Heart left ventricle (tissue), 16 donors: Measurements from ENCODE around the gene IFNA14. TPM values are rescaled to one million over a fixed set of nuclear protein-coding genes. Genes with fewer than 3 reads are reported as not detected.

Experiments
- ATAC-seq, 4 donors: fragments of 200-7000 bp; cut with Tn5 transposase; one replicate each; pipeline ENCODE4 v1.9.1; 2020 to 2022; ENCODE audit warnings: moderate library complexity in 4 of 4, mild to moderate bottlenecking in 3 of 4, moderate number of reproducible peaks in 1 of 4
- DNase-seq, 5 donors: peaks; one replicate each; pipeline ENCODE4 v3.0.0-alpha.2; 2020
- H3K27ac ChIP-seq, 12 donors: fragments of 200-600 bp; sonication (generic) in 4 of 12; one replicate each; pipeline versions ENCODE4 v1.5.0 to v1.8.0; 2016 to 2022; ENCODE audit warnings: mild to moderate bottlenecking in 2 of 12
- H3K27me3 ChIP-seq, 9 donors: fragments of 200-600 bp; sonication (generic) in 2 of 9; one replicate each; pipeline versions ENCODE4 v1.5.1 to v1.8.0; 2016 to 2022; ENCODE audit warnings: mild to moderate bottlenecking in 3 of 9
- H3K36me3 ChIP-seq, 9 donors: fragments of 200-600 bp; sonication (generic) in 2 of 9; one replicate each; pipeline versions ENCODE4 v1.5.0 to v1.8.0; 2018 to 2022; ENCODE audit warnings: mild to moderate bottlenecking in 2 of 9
- H3K4me1 ChIP-seq, 12 donors: fragments of 200-600 bp; sonication (generic) in 4 of 12; one replicate each; pipeline versions ENCODE4 v1.5.0 to v1.8.0; 2016 to 2022; ENCODE audit warnings: mild to moderate bottlenecking in 3 of 12
- H3K4me3 ChIP-seq, 12 donors: fragments of 200-600 bp; sonication (generic) in 4 of 12; one replicate each; pipeline versions ENCODE4 v1.5.0 to v1.8.0; 2017 to 2022; ENCODE audit warnings: mild to moderate bottlenecking in 9 of 12, moderate library complexity in 4 of 12
- H3K9me3 ChIP-seq, 12 donors: fragments of 200-600 bp; sonication (generic) in 4 of 12; one replicate each; pipeline versions ENCODE4 v1.5.0 to v1.8.0; 2016 to 2022; ENCODE audit warnings: mild to moderate bottlenecking in 1 of 12
- POLR2A ChIP-seq, 2 donors: fragments of 450-650 bp; IDR thresholded peaks; one replicate each; pipeline ENCODE4 v1.6.1; 2017; ENCODE audit warnings: antibody characterized with exemption in 2 of 2, mild to moderate bottlenecking in 2 of 2, moderate library complexity in 2 of 2
- WGBS, 4 donors: extraction: QIAGEN DNeasy Blood & Tissue Kit in 2 of 4; methylation state at CpG; one replicate each; pipeline versions ENCODE4 v1.1.5 to v1.1.7; 2013 to 2018; 5-methylcytosine and 5-hydroxymethylcytosine counted together
- intact Hi-C, 10 donors: fragments of 100-400 bp; cut with DNase I; formaldehyde crosslinking; loops; one replicate each; pipeline versions ENCODE4 v1.11.1 to v1.14.2; 2022
- long read RNA-seq, 3 donors: library from polyadenylated mRNA; unstranded; transcript quantifications; one replicate each; pipeline ENCODE4 v2.0.0, GENCODE V29; 2020 to 2021
- polyA plus RNA-seq, 2 donors: library from polyadenylated mRNA; stranded (reverse); fragments of 200-250 nt; gene quantifications; one replicate each; pipeline ENCODE4 v1.2.3, GENCODE V29; 2013
- total RNA-seq, 9 donors: library from RNA; depleted of rRNA in 2 of 9; stranded (reverse); fragments of >200 nt in 2 of 9; fragmentation: NEBNext Ultra II Directional in 3 of 9; extraction: Animal tissue kit (Norgen Biotek cat#: 25700) in 3 of 9; gene quantifications; one replicate each; pipeline versions ENCODE4 v1.1.0 to v1.2.4, GENCODE V29; 2016 to 2023
- TF ChIP-seq, protein P1 (sequence below), 12 donors: fragments of 200-600 bp; sonication (generic) in 4 of 12; IDR thresholded peaks; one replicate each; pipeline versions ENCODE4 v1.5.0 to v1.8.0; 2018 to 2022; ENCODE audit warnings: antibody characterized with exemption in 12 of 12, mild to moderate bottlenecking in 5 of 12
- donor health status: ischemic (EF 13 %, LVEDD 7.1; RV severe dilation, severe dysfunction).
- donor health status: healthy with polysubstance abuse.
- donor health status: DM: no; HTN: yes; CAD: no.
- donor health status: DM: no; HTN: no; CAD: no.
- donor health status: ischemic (EF 25% LVEDD 6.9; RV normal size, moderate dysfunction).
- donor health status: ischemic (EF 25% LVEDD 5.7; RV mildly dilated, moderate dysfunction).
- donor health status: healthy.
- donor health status: DM: yes; HTN: yes; CAD: no.
- donor health status: ischemic (EF 35%, LVEDD 5.7; RV mildly dilated, moderate dysfunction).
- donor health status: nonischemic (EF 11% LVEDD 7.7; RV severe dilation, severe dysfunction).
- donor health status: DM: yes; HTN: yes; CAD: no.
- donor health status: PGD.
- donor health status: ischemic (EF 29% LVEDD 5.4; RV normal size, mild dysfunction).
- donor health status: nonischemic (EF 23%, LVEDD 6.1; RV moderate dilation, normal function).

The IFNA14 gene
- not detected for total RNA-seq
- polyA plus RNA-seq: not detected
- long read RNA-seq, donor 1: 0 reads
- long read RNA-seq, donor 2: 0 reads
- long read RNA-seq, donor 3: 0 reads

DNA sequence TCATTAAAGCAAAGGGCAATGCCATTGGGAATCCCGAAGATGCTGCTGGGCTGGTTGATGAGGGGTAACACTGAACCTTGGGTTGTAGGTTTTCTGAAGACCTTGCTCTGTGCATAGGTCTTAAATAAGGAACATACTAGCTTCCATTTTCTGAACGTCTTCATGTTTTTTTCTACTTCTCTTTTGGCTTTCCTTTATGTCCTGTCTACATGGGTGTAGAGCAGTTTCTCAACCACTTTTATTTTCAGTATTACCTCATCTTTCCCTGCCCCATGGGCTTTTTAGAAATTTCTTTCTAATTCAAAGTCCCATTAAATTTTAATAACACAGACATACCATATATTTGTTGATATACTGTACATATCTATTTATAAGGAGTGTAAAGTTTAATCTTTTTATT lies at the start of gene IFNA14:
Gene IFNA14 (minus strand): TSS at position 95 of the 400 bp plus-strand sequence. CDS start 70 bp downstream, at position 25.
- Histone ChIP-seq H3K4me3 (no peak within 1 kb of the TSS), H3K9me3 (no peaks in the 10 kb centered on the region), H3K4me1 (peaks cover 0 to 5% (median 0%) of the 10 kb centered on the region in 12 donors), H3K36me3 (no peaks in the 10 kb centered on the region), H3K27me3 (peaks cover 0 to 26% (median 7%) of the 10 kb centered on the region in 9 donors), H3K27ac (no peak within 1 kb of the TSS)
- intact Hi-C loops: loop anchor here in 2 of 10 donors (10.0 kb wide), 1 partner anchor 545 kb away; no protein-coding TSS in a partner anchor
- no peak for ATAC-seq
- no peak for DNase-seq
- TF ChIP-seq POLR2A (IDR thresholded peaks at IDR 0.05): no peak
- TF ChIP-seq, protein P1, sequence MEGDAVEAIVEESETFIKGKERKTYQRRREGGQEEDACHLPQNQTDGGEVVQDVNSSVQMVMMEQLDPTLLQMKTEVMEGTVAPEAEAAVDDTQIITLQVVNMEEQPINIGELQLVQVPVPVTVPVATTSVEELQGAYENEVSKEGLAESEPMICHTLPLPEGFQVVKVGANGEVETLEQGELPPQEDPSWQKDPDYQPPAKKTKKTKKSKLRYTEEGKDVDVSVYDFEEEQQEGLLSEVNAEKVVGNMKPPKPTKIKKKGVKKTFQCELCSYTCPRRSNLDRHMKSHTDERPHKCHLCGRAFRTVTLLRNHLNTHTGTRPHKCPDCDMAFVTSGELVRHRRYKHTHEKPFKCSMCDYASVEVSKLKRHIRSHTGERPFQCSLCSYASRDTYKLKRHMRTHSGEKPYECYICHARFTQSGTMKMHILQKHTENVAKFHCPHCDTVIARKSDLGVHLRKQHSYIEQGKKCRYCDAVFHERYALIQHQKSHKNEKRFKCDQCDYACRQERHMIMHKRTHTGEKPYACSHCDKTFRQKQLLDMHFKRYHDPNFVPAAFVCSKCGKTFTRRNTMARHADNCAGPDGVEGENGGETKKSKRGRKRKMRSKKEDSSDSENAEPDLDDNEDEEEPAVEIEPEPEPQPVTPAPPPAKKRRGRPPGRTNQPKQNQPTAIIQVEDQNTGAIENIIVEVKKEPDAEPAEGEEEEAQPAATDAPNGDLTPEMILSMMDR (IDR thresholded peaks at IDR 0.05): no peak
- WGBS, 4 donors: 71 to 87% (median 84%) methylated on average over 2 of the region's 2 CpGs

DNA sequence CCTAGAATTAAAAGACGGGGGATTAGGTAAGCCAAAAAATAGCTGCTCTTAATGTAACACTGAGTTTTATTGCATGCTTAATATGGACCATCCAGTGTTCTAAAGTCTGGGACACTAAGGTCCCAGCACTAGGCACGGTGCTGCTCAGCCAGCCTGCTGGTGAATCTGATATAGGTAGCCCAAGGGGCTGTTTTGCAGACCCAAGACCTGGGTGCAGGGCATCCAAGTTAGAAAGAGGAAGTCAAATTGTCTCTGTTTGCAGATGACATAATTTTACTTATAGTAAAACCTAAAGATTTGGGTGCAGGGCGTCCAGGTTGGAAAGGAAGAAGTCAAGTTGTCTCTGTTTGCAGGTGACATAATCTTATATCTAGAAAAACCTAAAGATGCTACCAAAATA lies 47.5 kb upstream of the IFNA14 start:
- TF ChIP-seq, protein P1 (IDR thresholded peaks at IDR 0.05): no peak
- no peak for TF ChIP-seq POLR2A (IDR thresholded peaks at IDR 0.05)
- no peak overlapping the region for H3K4me3 ChIP-seq
- no peaks in the 10 kb centered on the region for H3K4me1 ChIP-seq
- WGBS, 4 donors: 59 to 73% (median 64%) methylated on average over 3 of the region's 3 CpGs
- intact Hi-C loops: no loop called here
- no peaks in the 10 kb centered on the region for H3K9me3 ChIP-seq
- no peaks in the 10 kb centered on the region for H3K36me3 ChIP-seq
- ATAC-seq (no peak), DNase-seq (no peak)
- no peak overlapping the region for H3K27ac ChIP-seq
- H3K27me3 ChIP-seq: peaks cover 0 to 4% (median 0%) of the 10 kb centered on the region in 9 donors

DNA sequence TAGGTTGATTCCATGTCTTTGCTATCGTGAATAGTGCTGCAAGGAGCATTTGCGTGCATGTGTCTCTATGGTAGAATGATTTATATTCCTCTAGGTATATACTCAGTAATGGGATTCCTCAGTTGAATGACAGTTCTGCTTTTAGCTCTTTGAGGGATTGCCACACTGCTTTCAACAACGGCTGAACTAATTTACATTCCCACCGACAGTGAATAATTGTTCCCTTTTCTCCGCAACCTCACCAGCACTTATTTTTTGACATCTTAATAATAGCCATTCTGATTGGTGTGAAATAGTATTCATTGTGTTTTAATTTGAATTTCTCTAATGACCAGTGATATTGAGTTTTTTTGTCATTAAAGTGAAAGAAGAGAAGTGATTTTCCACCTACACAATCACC lies 46.9 kb upstream of the IFNA14 start:
- DNase-seq: no peak
- no peaks in the 10 kb centered on the region for H3K4me1 ChIP-seq
- intact Hi-C loops: no loop called here
- ATAC-seq: no peak
- no peak overlapping the region for H3K4me3 ChIP-seq
- H3K27ac ChIP-seq: no peak overlapping the region
- peaks cover 0 to 4% (median 0%) of the 10 kb centered on the region in 9 donors for H3K27me3 ChIP-seq
- no peaks in the 10 kb centered on the region for H3K9me3 ChIP-seq
- 81 to 84% (median 83%) methylated on average over 5 of the region's 5 CpGs for WGBS, 4 donors
- no peaks in the 10 kb centered on the region for H3K36me3 ChIP-seq
- TF ChIP-seq, protein P1 (IDR thresholded peaks at IDR 0.05): no peak
- no peak for TF ChIP-seq POLR2A (IDR thresholded peaks at IDR 0.05)

DNA sequence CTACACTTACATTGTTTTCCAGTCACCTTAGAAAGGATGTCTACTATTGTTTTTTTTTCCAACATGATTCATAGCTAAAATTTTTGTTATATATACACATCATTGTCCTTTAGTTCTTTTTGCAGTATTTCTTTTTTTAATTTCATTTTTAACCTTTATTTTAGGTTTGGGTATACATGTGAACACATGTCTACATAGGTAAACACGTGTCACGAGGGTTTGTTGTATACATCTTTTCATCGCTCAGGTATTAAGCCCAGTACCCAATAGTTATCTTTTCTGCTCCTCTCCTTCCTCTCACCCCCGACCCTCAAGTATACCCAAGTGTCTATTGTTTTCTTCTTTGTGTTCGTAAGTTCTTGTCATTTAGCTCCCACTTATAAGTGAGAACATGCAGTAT lies 46.3 kb upstream of the IFNA14 start:
- Histone ChIP-seq H3K9me3 (no peaks in the 10 kb centered on the region), H3K27ac (no peak overlapping the region), H3K4me3 (no peak overlapping the region), H3K36me3 (no peaks in the 10 kb centered on the region), H3K4me1 (no peaks in the 10 kb centered on the region), H3K27me3 (peaks cover 0 to 4% (median 0%) of the 10 kb centered on the region in 9 donors)
- no peak for DNase-seq
- no peak for TF ChIP-seq POLR2A (IDR thresholded peaks at IDR 0.05)
- intact Hi-C loops: no loop called here
- WGBS, 4 donors: 79 to 88% (median 85%) methylated on average over 5 of the region's 5 CpGs
- ATAC-seq: no peak

DNA sequence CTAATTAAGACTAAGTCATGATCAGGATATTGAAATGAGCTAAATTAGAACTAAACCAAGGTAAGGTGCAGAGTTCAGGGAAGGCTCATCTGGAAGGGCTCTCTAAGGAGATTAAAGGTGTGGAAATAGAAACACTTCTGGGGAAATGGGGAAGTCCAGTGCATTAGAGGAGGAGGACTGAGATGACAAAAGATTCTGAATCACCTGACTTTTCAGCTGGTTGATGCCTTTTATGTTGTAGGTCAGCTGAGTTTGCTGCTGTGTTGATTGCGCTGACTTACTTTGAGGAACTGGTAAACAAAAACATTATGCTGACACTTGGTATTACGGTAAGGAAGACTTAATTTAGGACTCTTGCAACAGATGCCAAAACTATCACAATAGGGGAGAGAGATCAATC lies 41.5 kb upstream of the IFNA14 start:
- DNase-seq (no peak), ATAC-seq (no peak)
- TF ChIP-seq, protein P1 (IDR thresholded peaks at IDR 0.05): no peak
- TF ChIP-seq POLR2A (IDR thresholded peaks at IDR 0.05): no peak
- Histone ChIP-seq H3K4me3 (no peak overlapping the region), H3K36me3 (no peaks in the 10 kb centered on the region), H3K27ac (no peak overlapping the region), H3K27me3 (peaks cover 0 to 9% (median 0%) of the 10 kb centered on the region in 9 donors), H3K9me3 (no peaks in the 10 kb centered on the region), H3K4me1 (no peaks in the 10 kb centered on the region)
- intact Hi-C loops: no loop called here
- WGBS, 4 donors: 39 to 75% (median 56%) methylated on average over 2 of the region's 2 CpGs
